Muscle of back (tissue), 11 donors: ENCODE measurements around the gene TLK1. TPM values are rescaled to one million over a fixed set of nuclear protein-coding genes. Genes with fewer than 3 reads are reported as not detected.
"Not testable (repeated sequence)": the region's sequence is repeated elsewhere in the genome, so short reads cannot be mapped to it uniquely, and the experiment has no call there.

Source experiments
- DNase-seq, 3 donors: peaks; one replicate each; pipeline versions ENCODE4 v3.0.0 to v3.0.0-alpha.2; 2013
- polyA plus RNA-seq, 10 donors: library from polyadenylated mRNA; unstranded; fragments of 120-200 nt; gene quantifications; one replicate each; pipeline ENCODE4 v1.2.1, GENCODE V29; 2013; ENCODE audit not compliant: insufficient read length in 10 of 10

The TLK1 gene
- polyA plus RNA-seq, 10 donors, result 19.4 to 28.4 (median 23.0) TPM

DNA sequence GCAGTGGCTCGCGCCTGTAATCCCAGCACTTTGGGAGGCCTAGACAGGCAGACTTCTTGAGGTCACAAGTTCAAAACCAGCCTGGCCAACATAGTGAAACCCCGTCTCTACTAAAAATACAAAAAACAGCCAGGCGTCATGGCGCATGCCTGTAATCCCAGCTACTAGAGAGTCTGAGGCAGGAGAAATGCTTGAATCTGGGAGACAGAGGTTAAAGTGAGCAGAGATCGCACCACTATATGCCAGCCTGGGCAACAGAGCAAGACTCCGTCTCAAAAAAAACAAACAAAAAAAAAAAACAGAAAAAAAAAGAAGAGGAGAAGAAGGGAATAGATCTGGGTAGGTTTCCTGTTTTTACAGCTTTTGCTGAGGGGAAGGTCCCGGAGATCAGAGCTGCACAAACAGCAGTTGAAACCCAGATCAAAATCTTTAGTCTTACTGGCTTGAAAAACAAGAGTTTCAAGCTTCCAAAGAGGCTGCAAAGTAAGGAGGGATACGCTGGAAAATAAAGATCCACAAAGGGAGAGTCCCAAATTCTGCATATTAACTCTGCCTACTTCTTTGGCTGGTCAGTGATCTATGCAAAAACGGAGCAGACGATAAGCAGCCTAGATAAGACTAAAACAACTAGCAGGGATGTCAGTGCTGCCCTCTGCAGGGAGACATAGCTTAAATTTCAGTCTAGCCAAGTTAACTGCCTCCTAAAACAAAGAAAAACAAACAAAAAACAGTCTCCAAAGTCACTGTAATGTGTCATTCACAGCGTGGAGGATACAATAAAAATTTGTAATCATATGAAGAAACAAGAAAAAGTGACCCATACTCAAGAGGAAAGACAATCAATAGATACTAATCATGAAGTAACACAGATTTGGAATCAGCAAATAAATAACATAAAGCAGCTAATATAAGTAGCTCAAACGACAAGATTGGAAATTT, 74.1 kb downstream of the TLK1 start:
- peak; percentile 21 to 64 (median 25) for DNase-seq

DNA sequence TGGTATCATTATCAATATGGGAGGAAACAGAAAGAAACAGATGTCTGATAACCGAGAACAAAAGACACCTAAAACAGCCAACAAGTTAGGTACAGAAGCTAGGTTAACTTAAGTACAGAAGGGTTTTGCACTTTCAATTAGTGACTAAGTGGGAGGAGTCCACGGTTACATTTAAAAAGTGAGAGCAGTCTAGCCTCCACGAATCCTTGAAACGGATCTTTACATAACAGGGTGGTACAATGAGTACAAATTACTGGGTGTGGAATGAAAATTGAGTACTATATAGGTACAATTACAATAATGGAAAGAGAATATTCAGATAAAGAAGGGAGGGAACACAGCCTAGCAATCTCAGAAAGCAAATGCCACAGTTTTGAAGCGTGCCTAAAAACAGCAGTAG, 76.6 kb downstream of the TLK1 start:
- no peak for DNase-seq

DNA sequence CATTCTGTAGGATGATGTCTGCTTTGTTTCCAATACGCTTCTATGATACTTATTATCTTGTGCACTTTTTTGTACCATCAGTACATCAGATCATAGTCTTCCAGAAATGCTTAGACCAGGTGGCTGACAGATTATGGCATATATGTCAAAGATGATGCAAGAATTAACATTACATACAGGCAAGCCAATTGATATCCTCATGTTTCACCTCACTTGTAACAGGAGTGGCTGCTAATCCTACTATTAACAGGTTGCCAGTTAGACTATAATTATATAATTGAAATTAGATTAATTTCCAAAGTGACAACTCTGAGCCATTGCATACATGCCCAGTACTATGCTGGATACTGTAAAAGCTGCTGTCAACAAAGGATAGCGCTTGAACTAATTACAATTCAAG, 77.2 kb downstream of the TLK1 start:
- DNase-seq, result no peak

DNA sequence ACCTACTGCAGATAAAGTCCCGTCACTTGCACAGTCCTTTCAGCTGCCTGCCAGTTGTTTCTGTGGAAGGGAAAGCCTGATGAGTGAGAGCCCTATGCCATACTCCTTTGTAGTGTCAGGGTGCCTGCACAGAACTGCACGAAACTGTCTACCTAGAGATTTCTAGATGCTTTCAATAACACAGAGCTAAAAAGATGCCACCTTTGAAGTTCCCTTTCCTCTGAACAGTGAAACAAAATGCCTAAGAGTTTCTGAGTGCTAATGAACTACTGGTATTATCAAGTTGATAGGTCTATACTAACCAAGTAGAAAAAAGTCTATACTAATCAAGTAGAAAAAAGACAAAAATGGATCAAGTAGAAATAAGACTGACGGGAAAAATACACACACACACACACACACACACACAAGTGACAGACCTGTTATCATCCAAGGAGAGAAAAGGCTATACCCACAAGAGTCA, 79.0 kb downstream of the TLK1 start:
- no peak for DNase-seq

DNA sequence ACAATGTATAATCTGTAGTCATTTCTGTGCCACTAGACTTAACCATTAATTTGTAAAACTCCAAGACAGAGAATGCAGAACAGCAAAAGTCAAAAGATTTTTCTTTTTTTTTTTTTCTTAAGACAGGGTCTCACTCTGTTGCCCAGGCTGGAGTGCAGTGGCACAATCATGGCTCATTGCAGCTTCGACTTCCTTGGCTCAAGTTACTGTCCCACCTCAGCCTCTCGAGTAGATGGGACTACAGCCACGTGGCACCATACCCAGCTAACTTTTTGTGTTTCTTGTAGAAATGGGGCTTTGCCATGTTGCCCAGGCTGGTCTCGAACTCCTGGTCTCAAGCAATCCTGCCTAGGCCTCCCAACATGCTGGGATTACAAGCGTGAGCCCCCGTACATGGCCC, 80.1 kb downstream of the TLK1 start:
- no peak for DNase-seq

DNA sequence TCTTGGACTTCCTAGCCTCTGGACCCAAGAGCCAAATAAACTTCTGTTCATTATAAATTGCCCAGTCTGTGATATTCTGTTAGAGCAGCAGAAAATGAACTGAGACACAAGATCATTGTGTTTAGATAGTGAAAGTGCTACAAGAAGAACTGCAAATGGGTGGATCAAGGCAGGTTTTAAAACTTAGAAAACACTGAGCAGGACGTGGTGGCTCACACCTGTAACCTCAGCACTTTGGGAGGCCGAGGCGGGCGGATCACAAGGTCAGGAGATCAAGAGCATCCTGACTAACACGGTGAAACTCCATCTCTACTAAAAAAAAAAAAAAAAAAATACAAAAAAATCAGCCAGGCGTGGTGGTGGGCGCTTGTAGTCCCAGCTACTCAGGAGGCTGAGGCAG, 84.3 kb downstream of the TLK1 start:
- not testable (repeated sequence) for DNase-seq

DNA sequence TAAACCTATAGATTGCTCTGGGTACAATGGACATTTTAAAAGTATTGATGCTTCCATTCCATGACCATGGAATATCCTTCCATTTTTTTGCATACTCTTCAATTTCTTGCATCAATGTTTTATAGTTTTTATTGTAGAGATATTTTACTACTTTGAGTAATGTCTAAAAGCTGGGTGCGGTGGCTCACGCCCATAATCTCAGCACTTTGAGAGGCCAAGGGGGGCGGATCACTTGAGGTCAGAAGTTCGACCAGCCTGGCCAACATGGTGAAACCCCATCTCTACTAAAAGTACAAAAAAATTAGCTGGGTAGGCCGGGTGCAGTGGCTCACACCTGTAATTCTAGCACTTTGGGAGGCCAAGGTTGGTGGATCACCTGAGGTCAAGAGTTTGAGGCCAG, 88.5 kb downstream of the TLK1 start:
- DNase-seq, result no peak

DNA sequence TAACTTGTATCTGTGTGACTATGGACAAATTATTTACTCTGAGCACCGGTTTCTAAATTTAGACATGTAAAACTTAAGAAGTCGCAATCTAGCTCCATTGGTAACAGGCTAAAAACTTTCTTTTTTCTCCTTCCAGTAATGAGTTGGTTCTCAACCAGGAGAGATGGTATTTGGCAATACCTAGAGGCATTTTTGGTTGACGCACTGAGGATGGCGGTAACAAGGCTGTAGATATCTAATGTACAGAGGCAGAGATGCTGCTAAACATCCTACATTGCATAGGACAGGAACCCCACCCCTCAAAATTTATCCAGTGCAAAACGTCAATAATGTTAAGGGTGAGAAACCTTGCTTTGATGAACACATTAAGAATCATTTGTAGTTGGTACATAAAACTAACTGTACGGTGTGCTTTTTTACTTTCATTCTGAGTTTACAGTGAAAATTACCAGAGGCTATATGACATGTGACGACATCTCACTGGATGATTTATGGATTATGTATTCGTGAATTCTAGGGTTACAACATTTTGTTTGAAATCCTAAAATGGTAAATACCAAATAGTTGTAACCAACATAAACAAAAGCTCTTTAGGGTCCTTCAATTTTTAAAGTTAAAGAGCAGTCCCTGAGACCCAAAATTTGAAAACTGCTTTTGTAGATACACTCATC, 91.3 kb downstream of the TLK1 start:
- no peak for DNase-seq

DNA sequence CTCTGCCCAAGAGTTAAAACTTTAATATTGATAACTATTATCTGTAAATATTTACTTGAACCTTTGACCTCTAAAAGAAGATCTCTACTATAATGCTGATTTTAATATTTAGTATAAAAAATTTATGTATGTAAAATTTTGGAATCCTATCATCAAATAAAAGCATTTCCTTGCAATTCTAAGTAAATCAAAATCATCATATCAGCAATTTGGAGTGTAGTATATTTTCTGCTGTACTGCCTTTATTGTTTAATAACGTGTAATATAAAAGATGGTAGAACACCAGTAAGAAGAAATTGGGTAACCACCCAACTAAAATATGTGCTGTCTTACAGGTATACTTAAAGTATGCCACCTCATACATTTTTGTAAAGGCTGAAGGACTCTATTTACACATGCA, 94.6 kb downstream of the TLK1 start:
- DNase-seq, result no peak

DNA sequence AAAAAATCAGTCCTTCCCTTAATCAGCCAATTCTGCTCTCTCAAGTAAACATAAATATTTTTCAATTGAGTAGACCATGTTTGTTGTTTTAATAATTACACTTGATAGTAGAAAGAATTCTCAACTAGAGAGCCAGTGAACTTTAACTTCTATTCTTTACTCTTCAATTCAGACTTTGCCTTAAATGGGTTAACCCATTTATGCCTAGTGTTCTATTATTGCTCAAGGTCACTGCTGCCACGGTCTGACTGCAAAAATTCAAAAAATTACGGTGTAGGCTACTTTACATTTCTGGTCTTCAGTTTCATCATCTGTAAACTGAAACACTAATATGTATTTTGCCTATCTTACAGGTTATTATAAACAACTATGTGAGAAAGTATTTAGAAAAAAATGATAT, 103.1 kb downstream of the TLK1 start:
- no peak for DNase-seq

DNA sequence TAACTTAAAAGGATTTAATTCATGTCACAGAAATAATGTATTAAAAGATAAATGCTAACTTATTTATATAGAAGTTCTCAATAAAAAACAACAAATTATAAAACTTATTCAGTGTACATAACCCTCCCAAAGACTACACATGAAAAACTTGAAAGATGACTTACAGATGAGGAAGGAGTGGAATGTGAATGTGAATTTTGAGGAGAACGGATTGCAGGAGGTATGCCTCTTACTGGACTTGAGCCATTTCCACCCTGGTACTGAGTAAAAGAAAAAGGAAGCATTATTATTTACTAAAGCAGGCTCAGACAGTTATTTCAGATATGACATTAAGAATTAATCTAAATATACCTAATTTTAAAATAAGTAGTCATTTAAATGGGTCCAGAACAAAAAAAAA, 104.4 kb downstream of the TLK1 start:
- no peak for DNase-seq

DNA sequence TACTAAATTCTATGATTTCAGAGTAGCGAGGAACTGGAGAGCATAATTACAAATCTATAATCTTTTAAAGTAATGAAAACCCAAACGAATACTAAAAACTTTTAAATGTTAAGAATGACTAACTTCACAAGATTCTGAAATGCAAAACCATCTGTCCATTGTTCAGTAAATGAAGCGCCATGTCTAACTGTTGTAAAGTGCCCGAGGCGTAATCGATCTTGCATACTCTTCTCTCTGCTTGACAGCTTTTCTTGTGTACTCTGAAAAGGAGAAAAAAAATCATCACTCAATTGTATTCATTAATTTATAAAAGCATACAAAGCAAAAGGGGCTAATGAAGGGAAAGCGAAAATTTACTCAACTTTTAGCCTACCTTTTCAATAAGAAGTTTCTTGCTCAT, 111.0 kb downstream of the TLK1 start:
- DNase-seq, result no peak

DNA sequence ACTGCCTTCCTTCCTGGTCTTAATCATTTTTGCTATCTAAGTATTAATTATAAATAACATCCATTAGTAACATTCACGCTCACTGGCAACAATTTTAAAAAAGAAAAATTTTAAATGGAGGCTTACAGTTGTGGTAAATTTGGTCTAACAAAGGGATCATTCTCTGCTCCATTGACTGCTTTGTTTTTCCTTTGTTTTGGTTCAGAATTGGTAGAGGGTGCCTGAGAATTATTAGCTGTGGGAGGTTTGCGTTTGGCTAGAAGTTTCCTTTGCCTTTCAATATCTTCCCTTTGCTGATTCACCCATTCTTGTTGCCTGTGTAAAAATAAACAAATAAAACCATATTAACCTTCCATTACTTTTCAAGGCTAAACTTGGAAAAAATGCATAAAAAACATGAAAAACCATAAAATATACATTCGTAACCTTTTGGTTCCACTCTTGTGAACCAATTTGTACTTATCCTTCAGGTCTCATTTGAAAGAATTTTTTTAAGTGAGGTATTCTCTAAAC, 114.6 kb downstream of the TLK1 start:
- DNase-seq, result no peak

DNA sequence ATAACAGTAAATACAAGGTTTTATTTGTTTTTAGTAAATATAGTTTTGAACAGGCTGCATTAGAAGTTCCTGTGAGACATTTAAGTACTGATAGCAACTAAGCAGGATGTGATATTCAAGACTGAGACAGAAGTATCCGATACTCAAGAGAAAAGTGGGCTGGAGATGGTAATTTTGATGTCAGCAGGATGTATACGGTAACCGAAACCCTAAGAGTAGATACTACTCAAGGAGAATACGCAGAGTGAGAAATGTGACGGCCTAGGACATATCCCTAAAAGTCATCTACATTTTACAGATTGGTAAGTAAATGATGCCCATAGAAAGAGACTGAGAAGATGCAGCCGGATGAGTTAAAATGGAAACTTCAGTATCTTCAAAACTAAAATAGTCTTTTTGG, 116.3 kb downstream of the TLK1 start:
- no peak for DNase-seq

DNA sequence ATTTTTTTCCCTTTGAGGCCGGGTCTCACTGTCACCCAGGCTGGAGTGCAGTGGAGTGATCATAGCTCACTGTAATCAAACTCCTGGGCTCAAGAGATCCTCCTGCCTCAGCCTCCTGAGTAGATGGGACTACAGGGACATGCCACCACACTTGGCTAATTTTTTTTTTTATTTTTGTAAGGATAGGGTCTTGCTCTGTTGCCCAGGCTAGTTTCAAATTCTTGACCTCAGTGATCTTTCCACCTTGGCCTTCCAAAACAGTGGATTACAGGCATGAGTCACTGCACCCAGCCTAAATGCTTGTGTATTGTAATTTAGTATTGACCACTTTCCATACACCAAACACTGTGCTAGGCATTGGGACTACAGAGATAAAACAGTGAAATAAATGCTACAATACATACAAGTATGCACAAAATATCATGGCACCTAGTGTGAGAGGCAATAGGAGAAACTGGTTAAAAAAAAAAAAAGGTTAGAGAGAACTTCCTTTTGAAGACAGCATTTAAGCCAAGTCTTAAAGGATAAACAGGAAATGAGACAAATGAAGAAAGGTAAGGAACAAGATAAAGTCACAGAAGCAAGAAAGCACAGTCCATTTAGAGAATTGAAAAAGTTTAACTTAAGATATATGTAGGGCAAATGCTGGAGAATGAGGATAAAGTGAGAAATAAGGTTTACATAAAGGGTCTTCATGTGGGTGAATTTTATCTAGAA, 118.3 kb downstream of the TLK1 start:
- DNase-seq, result no peak

DNA sequence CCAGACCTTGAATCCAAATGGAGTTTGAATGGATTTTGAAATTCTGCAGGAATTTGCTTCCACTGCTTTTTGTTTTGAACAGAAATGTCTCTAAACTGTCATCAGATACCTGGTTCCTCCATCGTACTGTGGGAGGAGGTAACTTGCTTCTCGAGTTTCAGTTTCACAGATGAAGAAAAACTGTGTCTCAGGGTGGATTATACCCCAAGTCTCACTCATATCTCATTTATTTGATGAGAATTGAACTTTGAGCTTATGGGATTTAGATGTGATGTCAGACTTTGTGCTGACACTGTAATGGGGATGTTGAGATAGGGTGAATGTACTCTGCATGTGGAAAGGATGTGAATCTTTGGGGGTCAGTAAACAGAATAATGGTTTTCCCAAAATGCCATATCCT, 124.2 kb downstream of the TLK1 start:
- no peak for DNase-seq

DNA sequence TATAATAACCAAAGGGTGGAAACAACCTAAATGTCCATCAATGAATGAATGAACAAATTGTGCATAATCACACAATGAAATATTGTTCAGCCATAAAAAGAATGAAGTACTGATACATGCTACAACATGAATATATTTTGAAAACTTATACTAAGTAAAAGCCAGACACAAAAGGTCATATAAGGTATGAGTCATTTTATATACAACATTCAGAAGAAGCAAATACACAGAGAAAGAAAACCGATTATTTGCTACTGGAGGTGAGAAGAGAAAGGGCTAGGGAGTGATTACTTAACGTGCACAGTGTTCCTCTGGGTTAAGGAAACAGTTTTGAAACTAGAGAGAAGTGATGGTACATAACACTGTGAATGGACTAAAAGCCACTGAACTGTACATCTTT, 126.4 kb downstream of the TLK1 start:
- no peak for DNase-seq

DNA sequence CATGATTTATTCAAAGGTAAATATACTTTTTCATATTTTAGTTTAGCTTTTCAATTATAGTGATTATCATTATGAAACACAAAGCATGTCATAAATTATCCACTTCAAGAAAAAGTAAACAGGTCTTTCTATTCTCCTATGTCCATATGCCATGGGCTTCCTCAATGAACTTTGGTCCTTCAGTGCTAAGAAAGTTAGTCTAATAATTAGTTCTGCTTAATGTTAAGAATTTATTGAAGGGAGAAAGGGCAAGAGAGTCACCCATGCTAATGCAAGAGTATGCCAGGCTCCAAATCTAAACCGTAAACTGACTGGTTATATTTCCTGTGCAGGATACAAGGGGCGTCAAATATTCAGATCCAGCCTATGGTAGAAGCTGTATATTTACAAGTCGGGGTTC, 135.5 kb downstream of the TLK1 start:
- no peak for DNase-seq

DNA sequence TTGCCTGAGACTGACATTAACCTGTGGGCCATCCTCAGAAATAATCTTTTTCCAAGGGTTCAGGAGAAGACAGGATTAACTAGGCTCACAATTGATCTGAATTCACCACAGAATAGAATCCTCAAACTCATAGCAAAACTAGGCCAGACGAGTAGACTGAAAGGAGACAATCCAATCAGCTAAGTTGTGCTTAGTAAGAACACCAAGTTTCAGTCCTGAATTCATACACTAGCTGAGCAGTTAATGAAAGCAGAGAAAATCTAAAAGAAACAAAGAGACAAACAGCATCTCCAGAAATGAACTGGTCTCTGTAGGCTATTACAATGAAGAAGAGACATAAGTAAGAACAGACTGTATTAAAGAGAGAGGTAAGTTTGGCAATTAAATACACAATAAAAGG, 142.2 kb downstream of the TLK1 start:
- no peak for DNase-seq

DNA sequence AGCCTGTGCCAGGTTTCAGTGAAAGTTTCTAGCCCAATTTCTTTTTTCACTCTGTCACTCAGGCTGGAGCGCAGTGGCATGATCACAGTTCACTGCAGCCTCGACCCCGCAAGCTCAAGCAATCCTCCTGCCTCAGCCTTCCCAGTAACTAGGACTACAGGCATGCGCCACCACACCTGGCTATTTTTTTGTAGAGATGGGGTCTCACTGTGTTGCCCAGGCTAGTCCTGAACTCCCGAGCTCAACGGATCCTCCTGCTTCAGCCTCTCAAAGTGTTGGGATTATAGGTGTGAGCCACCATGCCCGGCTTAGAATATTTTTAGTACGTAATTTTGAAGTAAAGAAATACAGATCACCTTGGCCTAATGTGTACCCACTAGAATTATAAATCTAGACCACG, 144.6 kb downstream of the TLK1 start:
- no peak for DNase-seq

DNA sequence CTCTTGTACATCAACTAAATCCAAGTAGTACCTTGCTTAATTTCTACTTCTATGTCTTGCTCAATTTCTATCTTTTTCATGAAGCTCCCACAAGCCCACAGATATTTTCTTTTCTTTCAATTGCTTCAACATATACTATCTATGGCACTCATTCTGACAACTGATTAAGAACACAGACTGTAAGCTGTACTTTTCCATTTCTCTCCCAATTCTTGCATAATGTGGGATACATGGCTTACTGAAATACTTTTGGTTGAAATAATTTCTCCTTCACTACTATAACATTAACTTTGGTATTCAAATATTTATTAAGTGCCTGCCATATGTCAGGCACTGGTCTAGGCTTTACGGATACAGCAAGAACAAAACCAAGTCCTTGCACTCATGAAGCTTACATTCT, 146.8 kb downstream of the TLK1 start:
- no peak for DNase-seq

DNA sequence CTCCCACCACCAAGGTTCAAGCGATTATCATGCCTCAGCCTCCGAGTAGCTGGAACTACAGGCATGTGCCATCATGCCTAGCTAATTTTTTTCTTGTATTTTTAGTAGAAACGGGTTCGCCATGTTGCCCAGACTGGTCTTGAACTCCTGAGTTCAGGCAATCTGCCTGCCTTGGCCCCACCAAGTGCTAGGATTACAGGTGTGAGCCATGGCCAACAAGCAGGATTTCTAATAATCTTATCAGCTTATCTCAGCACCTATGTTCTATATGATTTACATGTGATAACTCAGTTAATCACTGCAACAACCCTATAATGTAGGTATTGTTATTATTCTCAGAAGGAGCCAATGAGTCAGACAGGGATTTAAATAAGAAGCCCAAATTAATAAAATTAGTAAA, 151.3 kb downstream of the TLK1 start:
- no peak for DNase-seq
